Activated T-cell treated with anti-CD3 and anti-CD28 coated beads, Interleukin-2, amount 50 U/mL, for 48 hours (primary cell): ENCODE measurements around the gene INHA.

Source experiments
- DNase-seq, 2 experiments: peaks; one replicate each; pipeline ENCODE4 v3.0.0-alpha.2; 2020

Gene INHA, protein sequence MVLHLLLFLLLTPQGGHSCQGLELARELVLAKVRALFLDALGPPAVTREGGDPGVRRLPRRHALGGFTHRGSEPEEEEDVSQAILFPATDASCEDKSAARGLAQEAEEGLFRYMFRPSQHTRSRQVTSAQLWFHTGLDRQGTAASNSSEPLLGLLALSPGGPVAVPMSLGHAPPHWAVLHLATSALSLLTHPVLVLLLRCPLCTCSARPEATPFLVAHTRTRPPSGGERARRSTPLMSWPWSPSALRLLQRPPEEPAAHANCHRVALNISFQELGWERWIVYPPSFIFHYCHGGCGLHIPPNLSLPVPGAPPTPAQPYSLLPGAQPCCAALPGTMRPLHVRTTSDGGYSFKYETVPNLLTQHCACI

DNA sequence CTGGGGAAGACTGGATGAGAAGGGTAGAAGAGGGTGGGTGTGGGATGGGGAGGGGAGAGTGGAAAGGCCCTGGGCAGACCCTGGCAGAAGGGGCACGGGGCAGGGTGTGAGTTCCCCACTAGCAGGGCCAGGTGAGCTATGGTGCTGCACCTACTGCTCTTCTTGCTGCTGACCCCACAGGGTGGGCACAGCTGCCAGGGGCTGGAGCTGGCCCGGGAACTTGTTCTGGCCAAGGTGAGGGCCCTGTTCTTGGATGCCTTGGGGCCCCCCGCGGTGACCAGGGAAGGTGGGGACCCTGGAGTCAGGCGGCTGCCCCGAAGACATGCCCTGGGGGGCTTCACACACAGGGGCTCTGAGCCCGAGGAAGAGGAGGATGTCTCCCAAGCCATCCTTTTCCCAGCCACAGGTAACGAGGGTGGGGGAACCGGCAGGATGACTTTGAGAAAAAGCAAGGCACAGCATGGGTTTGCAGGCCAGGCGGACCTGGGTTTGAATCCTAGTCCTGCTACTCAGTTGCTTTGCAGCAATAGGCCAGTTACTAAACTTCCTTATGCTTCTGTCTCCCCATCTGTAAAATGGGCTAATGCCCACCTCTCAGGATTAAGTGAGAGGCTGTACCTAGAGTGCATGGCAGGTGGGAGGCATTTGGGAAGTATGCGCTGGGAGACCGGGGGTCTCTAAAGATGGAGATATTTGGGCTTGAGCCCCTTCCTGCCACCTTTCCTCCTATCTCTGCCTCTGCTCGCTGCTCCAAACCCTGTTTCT, at the start of gene INHA:
Gene INHA, plus strand, starts transcription at position 74 of the 765 bp plus-strand sequence. Its CDS starts 65 bp downstream, at position 139.
- no peak for DNase-seq

DNA sequence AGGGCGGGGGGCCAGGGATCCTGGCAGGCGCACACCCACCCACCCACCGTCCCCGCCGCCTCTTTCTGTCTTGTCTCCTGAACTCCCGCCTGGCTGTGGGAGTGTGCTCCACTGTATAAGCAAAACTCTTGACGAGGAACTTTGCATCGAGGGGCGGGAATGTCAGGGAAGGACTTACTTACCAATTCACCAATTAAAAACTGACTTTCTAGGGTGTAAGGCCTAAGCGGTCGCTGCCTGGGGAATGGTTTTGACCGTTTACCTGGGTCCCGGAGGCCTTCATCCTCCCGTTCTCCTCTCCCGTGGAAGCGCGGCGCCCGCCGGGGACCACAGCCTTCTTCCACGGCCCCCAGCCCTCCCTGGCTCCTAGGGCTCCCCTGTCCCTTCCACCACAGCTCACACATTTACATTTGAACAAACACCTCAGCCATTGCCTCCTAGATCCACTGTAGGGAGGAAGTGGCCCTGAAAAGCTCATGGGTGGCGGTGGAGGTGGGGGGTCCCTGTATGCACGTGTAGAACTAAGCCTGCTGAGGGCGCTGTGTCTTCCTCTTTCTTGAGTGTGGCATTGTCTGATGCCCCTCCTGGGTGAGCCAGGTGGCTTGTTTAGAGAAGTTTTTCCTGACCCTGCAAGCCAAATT, 49.0 kb upstream of the INHA start:
- no peak for DNase-seq

DNA sequence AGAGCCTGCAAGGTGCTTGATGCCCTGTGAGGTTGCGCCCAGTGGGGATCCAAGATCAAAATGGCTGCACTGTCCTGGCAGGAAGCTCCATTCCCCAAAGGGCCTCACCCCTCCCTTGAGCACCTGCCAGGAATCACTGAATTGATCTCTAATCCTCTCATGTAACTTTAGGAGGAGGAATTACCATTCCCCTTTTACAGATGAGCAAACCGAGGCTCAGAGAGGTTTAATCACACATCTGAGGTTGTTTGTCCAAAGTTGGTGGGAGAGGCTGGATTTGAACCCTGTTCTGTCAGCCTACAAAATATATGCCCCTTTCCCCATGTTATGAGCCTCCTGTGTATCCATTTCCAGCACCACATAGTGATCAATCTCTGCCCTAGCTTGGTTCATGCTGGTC, 47.3 kb upstream of the INHA start:
- no peak for DNase-seq

DNA sequence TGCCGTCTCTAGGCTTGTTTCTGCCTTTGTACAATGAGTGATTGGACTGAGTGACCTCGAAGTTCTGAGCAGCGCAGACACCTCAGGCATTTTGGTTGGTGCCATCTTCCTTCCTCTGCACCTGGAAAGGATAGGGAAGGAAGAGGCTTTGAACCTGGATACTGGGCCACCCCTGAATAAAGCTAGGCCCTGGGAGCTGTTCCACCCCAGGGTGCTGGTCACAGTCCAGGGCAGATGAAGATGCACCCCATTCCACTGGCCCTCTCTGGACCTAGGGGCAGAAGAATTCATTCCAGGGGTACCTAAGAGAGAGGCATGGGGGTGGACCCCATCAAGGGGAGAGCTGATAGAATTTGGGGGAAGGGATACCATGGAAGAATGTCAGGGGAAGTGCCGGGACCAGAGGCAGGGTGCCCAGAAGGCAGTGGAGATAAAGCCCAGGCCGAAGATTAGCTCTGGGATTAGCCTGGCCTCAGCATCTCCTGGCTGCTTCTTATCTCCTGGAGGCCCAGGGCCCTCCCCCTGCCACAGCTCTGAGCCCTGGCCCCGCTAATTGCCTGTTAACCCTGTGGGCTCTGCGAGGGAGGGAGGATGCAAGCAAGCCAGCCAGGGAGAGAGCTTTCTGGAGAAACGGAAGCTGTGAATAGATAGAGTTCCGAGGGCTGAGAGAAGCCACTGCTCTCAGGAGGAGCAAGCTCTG, 46.4 kb upstream of the INHA start:
- DNase-seq, result no peak

DNA sequence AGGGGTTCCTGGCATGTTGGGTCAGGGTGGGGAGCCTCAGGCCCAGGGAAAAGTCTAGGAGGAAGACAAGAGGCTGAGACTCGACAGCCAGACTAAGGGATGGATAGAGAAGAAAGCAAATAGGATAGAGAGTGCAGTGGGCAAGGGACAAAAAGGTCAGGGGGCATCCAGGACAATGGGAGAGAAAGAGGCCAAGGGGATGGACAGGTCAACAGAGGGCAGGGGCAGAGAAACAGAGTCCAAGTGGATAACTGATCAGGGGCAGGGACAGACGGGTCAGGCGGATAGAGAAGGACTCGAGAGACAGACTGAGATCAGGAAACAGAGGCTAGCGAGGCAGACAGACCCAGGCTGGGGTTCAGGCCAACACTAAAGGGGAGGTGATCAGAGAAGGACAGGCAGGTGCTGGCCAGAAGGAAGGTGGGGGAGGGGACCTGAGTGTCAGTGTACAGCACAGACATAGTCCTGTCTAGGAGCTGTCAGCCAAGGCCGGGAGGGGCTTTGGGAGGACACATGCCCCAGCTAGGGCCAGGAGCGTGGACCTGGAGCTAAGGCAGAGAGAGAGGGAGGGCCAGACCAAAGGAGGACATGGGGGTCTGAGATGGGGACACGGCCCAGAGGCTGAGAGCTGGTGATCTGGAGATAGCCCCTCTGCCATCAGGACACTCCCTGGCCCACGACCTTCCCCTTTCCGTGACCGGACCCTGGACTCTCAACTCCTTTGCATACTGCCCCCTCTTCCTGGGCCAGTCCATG, 45.6 kb upstream of the INHA start:
- DNase-seq, result no peak

DNA sequence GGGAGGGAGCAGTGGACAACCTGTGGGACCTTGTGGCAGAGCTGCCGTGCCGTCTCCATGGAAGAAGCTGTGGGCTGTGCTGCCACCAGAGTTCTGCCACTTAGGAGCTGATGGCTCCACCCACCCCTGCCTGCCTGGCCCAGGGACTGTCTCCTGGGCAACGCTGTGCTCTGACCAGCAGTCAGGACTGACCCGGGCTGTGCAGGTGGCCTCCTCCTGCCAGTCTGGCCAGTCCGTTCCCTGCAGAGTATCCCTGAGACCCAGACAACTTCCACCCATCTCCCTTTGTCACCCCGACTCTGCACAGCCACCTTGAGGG, 45.1 kb upstream of the INHA start:
- no peak for DNase-seq

DNA sequence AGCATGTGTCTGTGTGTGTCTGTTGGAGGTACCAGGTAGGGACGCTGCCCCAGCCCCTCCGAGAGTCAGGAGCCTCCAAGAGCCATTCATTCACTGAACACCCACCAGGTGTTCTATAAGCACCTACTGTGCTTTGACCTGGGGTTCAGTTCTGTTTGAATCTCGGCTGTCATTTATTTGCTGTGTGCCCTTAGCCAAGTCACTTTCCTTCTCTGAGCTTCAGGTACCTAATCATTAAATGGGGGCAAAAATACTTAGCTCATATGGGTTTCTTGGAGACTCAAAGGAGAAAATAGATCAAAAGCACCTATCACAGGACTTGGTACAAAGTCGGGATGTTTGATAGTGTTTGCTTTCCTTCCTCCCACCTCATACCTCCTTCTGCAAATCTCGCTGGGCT, 44.6 kb upstream of the INHA start:
- DNase-seq, result no peak

DNA sequence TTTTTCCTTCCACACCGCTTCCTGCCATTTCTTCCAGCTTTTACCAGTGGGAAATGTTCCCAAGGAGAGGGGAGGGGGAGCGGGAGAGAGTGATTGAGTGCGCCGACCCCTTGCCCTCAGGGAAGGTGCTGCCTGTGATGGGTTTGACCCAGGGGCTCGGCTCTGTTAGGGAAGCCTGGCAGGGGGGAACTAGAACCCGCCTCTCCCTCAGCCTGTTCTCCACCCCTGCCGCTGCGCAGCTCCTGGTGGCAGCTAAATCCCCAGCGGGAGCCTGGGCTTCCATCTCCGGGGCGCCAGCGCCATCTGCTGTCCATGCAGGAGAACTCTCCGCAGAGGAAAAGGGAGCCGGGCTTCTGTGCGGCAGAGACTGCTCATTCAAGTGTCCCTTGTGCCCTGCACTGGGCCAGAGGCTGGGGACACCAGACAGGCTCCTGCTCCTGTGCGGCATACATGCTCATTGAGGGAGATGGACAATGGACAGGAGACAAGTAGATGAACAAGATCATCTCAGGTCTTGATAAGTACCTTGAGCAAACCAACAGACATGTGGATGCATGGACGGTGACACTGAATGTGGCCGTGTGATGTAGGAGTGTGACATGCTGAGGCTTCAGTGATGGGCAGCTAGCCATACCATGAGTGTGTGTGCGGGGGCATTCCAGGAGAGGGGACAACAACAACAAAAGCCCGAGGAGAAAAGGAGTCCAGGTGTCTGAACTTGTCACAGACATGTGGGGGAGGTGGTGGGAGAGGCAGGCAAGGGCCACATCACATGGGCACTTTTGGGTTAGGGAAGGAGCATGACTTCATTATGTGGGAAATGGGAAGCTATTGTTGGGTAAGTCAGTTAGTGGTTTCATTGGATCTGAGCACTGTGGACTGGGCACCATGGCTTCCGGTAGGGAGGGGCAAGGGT, 41.8 kb upstream of the INHA start:
- peak; percentile 88 to 91 for DNase-seq

DNA sequence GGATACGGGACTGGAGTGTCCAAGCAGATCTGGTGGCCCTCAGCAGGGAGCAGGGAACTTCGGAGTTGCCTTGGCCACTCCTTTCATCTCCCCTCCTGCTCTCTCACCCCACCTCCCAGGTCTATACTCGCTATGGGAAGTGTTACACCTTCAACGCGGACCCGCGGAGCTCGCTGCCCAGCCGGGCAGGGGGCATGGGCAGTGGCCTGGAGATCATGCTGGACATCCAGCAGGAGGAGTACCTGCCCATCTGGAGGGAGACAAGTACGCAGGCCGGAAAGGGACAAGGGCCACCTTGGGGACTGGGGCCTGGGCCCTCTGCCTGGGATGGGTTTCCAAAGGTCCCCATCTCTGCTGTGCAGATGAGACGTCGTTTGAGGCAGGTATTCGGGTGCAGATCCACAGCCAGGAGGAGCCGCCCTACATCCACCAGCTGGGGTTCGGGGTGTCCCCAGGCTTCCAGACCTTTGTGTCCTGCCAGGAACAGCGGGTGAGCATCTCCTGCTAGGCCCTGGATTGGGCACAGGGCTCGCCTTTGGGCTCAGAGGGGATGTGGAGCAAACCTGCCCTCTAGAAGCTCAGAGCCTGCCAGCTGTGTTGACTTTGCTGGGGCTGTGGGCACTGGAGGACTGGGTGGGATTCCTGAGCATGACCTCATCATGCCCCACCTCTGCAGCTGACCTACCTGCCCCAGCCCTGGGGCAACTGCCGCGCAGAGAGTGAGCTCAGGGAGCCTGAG, 40.3 kb upstream of the INHA start:
- no peak for DNase-seq

DNA sequence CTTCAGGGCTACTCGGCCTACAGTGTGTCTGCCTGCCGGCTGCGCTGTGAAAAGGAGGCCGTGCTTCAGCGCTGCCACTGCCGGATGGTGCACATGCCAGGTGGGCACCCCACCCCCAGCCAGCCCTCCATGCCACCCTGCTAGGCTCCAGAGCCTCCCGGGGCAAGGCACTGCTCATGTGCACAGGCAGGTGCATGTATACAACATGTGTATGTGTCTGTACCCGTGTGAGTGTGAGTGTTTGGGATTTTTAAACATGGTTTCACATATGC, 39.8 kb upstream of the INHA start:
- no peak for DNase-seq

DNA sequence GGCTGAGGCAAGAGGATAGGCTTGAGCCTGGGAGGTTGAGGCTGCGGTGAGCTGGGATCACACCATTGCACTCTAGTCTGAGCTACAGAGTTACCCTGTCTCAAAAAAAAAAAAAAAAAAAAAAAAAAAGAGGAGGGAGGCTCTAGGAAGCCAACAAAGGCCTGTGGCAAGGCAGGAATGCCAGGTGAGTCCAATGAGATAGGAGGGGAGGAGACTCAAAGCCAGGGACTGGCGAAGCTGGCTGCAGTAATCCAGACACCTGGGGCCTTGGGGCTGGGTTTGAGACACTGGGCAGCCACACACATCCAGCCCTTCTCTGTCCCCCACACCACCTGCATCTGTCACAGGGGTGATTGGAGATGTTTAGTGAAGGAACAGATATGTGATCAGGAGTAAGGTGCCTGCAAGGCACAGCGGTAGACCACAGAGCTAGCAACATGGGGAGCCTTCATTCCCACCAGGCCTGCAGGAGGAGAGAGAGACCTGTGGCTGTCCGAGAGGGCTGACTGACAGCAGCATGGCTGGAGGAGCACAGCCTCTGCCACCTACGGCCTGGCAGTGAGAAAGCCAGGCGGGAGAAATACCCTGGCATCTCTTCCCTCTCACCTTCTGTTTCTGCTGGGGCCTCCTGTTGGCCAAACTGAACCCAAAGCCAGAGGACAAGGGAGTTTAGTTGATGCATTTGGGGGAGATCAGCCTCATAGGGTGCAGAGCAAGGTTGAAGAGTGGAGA, 38.0 kb upstream of the INHA start:
- no peak for DNase-seq

DNA sequence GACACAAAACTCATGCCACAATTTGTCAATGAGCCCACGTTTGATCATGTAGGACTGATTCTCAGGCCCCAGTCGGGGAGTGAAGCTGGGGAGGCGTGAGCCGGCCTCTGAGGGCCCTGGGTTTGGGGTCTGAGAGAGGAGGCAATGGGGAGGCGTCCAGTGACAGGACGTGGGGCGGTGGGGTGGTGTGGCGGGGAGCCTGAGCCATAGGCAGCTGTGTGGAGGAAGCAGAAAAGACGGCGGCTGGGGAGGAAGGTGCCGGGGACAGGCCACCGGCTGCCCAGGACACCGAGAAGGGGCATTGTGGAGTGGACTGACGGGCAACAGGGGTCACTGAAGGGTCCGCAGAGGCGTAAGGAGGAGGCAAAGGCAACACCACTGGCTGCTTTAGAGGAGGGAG, 35.7 kb upstream of the INHA start:
- no peak for DNase-seq

DNA sequence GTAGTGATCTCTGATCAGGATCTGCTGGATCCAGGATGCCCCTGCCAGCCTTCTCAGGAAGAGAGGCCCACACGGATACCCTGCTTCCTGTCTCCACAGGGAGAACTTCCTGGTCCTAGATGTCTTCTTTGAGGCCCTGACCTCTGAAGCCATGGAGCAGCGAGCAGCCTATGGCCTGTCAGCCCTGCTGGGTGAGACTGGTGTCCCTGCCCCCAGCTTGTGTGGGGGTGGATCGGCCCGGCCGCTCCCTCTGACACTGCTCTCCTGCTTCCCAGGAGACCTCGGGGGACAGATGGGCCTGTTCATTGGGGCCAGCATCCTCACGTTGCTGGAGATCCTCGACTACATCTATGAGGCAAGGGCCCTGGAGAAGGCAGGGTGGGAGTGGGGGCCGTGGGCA, 35.1 kb upstream of the INHA start:
- no peak for DNase-seq

DNA sequence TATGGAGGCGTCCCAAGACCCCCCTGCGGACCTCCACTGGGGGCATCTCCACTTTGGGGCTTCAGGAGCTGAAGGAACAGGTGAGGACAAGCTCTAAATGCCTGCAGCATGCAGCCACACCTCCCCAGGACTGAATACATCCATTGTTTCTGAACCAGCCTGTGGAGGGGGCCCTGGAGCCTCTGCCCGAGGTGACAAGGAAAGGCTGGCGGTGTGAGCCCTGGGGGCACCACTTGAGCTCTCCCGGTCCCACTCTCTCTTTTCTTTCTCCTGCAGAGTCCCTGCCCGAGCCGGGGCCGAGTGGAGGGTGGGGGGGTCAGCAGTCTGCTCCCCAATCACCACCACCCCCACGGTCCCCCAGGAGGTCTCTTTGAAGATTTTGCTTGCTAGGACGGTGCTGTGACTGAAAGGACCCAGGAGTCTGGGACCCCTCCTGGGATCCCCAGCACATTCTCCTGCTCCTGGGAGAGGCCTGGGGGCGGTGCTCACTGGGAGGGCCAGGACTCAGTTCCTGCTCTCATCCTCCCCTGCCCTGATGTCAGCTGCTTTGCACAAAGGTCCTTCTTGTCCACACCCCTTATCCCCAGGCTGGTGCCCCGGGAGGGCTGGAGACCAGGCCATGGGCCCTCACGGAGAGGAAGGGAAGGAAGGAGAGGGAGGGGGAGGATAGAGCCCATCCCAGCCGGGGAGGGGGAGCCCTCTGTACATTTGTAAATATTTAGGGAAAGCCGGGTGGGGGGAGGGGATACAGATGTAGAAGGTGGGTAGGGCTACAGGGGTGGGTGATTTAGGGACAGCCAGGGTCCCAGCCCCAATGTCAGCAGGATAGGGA, 34.2 kb upstream of the INHA start:
- no peak for DNase-seq

DNA sequence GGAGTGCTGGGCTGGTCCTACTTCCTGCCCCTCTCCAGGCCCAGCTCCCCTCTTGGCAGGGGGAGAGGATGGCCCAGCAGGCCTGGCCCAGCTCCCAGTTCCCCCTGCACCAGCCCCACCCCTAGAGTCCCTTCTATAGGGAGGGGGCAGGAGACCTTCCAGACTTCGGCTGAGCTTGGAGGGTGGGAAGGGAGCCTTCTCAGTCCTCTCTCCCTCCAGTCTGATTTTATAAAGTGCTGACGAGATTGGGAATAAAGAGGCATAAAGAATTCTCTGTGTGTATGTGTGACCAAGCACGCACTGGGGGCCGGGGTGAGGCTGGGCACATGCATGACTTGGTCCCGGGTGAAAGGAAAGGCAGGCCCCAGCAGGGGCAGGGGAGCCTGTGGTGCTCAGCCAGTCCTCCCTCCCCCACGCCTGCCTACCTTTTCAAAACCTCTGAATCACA, 33.6 kb upstream of the INHA start:
- DNase-seq, result no peak

DNA sequence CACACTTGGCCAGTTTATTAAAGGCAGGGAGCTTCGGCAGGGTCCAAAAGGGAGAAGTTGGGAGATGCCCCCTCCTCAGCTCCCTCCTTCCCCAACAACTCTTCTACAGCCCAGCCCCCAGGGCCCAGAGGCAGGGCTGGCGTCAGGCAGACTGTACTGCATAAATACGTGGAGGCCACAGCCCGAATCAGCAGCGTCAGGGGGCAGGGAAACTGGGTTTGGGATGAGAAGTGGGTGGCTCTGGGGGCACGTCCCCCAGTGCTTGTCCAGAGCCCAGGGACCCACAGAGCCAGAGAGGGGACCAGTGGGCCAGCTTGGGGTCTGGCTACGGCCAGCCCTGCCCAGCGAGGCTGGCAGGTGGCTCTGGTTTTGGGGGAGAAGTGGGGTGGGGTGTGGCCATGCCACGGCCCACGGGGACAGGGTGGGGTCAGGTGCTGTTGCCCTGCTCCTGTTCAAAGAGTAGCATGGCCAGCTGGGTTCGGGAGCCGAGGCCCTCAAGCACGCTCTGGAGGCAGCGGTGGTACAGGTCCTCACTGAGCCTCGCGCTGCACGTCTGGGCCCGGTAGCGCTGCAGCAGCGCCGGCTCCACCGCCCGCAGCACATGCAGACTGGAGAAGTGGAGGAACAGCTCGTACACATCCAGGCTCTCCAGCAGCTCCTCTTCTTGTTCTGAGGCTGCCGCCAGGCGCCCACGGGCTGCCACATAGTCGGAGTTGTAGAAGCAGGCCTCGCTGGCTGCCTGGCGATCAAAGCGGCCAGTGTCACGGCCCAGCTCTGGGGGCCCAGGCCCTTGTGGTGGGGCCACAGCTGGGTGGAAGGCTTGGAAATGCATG, 32.9 kb upstream of the INHA start:
- no peak for DNase-seq

DNA sequence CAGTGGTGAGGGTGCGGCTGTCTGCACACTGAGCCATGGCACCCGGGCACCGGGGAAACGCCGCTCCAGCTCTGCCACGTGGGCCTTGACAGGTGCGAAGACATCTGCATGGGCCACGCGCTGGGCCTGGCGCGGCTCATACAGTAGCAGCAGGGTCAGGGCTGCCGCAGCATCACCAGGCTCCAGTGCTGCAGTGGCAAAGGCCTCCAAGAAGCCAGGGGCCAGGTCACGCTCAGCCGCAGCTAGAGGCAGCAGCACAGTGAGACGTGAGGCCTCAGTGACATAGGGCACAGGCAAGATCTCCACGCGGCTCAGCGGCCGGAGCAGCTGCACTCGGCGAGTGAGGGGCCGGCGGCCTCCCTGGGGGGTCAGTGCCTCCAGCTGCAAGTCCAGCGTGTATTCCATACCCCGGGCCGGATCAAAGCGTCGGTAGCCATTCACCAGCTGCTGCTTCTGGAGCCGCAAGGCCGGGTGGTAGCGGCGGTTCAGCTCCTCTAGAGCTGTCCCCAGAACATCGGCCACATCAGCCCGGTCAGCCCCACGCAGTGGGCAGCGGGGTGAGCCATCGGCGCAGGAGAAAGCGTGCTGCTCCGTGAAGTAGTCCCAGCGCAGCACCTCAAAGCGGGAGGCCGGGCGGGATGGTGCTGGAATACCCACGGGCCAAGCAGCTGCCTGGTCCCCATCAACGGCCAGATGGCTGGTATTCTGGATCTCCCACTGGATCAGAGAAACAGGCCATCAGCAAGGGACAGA, 32.0 kb upstream of the INHA start:
- no peak for DNase-seq
